NCI-H2081 (cell line): Measurements from ENCODE around the gene RO60.

Experiments used
- DNase-seq, 2 experiments: peaks; one replicate each; lab custom pipeline; 2025; lab: John Stamatoyannopoulos, UW

Gene RO60

GRCh38 chr1:193060938-193061337 lies 1.5 kb downstream of the RO60 start:
- DNase-seq, result peak in 1 of 2 experiments; percentile 57

- no peak for DNase-seq
Observed at GRCh38 chr1:193062698-193063463, 3.5 kb downstream of the RO60 start.

GRCh38 chr1:193065954-193066353 lies 6.5 kb downstream of the RO60 start:
- DNase-seq, result no peak

- no peak for DNase-seq
Observed at GRCh38 chr1:193066606-193067005, 7.2 kb downstream of the RO60 start.

- no peak for DNase-seq
Observed at GRCh38 chr1:193068013-193068412, 8.6 kb downstream of the RO60 start.

- peak in 1 of 2 experiments; percentile 53 for DNase-seq
Observed at GRCh38 chr1:193069748-193070385, 10.5 kb downstream of the RO60 start.

GRCh38 chr1:193070386-193070753 lies 11.0 kb downstream of the RO60 start:
- peak in 1 of 2 experiments; percentile 17 for DNase-seq

GRCh38 chr1:193070942-193071341 lies 11.5 kb downstream of the RO60 start:
- peak; percentile 30 to 66 for DNase-seq

- DNase-seq, result no peak
Observed at GRCh38 chr1:193077991-193078390, 18.6 kb downstream of the RO60 start.

GRCh38 chr1:193079187-193079586 lies 19.8 kb downstream of the RO60 start:
- no peak for DNase-seq

GRCh38 chr1:193083365-193084088 lies 24.1 kb downstream of the RO60 start:
- no peak for DNase-seq

- DNase-seq, result peak in 1 of 2 experiments; percentile 66
Observed at GRCh38 chr1:193085263-193085662, 25.9 kb downstream of the RO60 start.

GRCh38 chr1:193086342-193086741 lies 26.9 kb downstream of the RO60 start:
- DNase-seq, result no peak

GRCh38 chr1:193087893-193088292 lies 28.5 kb downstream of the RO60 start:
- no peak for DNase-seq

- DNase-seq, result no peak
Observed at GRCh38 chr1:193090865-193091264, 31.5 kb downstream of the RO60 start.

- DNase-seq, result no peak
Observed at GRCh38 chr1:193094112-193094511, 34.7 kb downstream of the RO60 start.

- no peak for DNase-seq
Observed at GRCh38 chr1:193102662-193103061, 43.2 kb downstream of the RO60 start.

- no peak for DNase-seq
Observed at GRCh38 chr1:193103759-193104501, 44.5 kb downstream of the RO60 start.

- DNase-seq, result peak; percentile 40 to 59
Observed at GRCh38 chr1:193104502-193104906, 45.1 kb downstream of the RO60 start.

- DNase-seq, result peak; percentile 85 to 86
Observed at GRCh38 chr1:193104907-193105820, 45.8 kb downstream of the RO60 start, which contains the start of gene GLRX2. Gene GLRX2, minus strand, starts transcription at chr1:193105414. Its CDS starts 32 bp downstream, at chr1:193105382.

- DNase-seq, result peak in 1 of 2 experiments; percentile 8
Observed at GRCh38 chr1:193105821-193106177, 46.4 kb downstream of the RO60 start.
